ENCODE data around the gene GRK5. TPM values are rescaled to one million over a fixed set of nuclear protein-coding genes. Genes with fewer than 3 reads are reported as not detected.
A peak's percentile ranks its signal among the peaks of the same experiment; 100 is the strongest.

Gene GRK5
- total RNA-seq, 1 donor, result 16.0 TPM

- DNase-seq (ENCODE audit: low read depth), result no peak
- H3K4me3 ChIP-seq (ENCODE audit: low read depth, low read length), result no peak overlapping the region
- TF ChIP-seq, protein P1, sequence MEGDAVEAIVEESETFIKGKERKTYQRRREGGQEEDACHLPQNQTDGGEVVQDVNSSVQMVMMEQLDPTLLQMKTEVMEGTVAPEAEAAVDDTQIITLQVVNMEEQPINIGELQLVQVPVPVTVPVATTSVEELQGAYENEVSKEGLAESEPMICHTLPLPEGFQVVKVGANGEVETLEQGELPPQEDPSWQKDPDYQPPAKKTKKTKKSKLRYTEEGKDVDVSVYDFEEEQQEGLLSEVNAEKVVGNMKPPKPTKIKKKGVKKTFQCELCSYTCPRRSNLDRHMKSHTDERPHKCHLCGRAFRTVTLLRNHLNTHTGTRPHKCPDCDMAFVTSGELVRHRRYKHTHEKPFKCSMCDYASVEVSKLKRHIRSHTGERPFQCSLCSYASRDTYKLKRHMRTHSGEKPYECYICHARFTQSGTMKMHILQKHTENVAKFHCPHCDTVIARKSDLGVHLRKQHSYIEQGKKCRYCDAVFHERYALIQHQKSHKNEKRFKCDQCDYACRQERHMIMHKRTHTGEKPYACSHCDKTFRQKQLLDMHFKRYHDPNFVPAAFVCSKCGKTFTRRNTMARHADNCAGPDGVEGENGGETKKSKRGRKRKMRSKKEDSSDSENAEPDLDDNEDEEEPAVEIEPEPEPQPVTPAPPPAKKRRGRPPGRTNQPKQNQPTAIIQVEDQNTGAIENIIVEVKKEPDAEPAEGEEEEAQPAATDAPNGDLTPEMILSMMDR (IDR thresholded peaks at IDR 0.05; ENCODE audit: insufficient read depth, low read depth, low read length), result no peak
Observed at GRCh38 chr10:119326167-119326566, 118.8 kb downstream of the GRK5 start.

DNA sequence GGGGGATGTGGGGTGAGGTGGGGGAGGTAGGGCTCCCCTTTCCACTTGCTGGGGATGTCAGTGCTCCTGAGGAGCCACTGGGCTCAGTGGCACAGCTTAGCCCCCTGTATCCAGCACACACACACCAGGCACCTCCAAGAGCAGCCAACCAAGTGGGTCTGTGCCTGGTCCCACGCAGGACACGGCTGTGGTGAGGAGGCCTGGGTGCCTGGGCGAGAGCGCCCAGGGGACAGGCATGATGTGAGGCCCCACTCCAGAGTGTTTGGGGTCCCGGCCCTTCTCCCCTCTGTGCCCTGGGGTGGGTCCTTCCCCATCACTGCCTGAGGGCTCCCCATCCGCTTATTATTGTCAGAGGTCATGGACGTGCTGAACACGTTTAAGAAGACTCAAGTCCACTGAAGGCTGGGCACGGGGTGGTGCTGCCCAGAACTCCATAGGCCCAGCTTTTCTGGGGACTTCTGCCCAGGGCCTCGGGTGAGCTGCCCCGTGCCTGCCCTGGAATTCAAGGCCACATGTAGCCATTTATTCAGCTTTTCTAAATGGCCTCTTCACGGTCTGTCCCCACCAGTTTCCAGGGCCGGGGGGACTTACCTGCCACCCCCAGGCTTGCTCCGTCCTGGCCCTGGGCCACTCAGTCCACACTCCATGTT, 119.8 kb downstream of the GRK5 start:
- no peak for DNase-seq (ENCODE audit: low read depth)
- TF ChIP-seq, protein P1 (IDR thresholded peaks at IDR 0.05; ENCODE audit: insufficient read depth, low read depth, low read length), result no peak
- no peak overlapping the region for H3K4me3 ChIP-seq (ENCODE audit: low read depth, low read length)

DNA sequence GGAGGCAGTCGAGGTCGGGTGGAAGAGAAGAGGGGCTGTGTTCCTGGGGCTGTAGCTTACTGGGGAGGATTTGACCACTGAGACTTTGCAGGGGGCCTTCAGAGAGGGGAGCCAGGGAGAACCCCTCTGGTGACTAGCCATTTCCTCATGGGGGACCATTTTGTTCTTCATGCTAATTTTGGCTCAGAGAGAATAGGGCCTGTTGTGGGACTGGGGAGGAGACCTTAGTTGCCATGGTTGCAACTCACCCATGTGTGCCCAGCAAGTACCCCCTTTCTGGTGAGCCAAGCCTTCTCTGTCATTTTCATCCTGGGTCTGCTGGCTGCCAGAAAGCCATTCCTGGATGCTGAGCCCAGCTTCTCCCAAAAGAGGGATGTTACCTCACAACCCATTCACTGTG, 120.9 kb downstream of the GRK5 start:
- DNase-seq (ENCODE audit: low read depth), result no peak
- H3K4me3 ChIP-seq (ENCODE audit: low read depth, low read length), result no peak overlapping the region
- TF ChIP-seq, protein P1 (IDR thresholded peaks at IDR 0.05; ENCODE audit: insufficient read depth, low read depth, low read length), result no peak

DNA sequence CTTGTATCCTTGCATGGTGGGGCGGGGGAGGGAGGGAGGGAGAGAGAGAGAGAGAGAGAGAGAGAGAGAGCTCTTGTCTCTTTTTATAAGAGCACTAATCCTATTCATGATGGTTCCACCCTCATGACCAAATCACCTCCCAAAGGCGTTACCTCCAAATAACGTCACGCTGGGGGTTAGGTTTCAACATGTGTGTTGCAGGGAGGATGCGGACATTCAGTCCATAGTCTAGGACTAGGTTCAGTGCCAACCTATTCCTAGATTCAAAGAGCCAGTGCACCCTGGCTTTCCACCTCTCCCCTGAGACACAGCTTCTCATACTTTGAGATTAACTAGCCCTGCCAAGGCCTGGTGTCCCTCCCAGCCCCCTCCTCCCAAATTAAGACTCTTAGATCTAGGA, 123.0 kb downstream of the GRK5 start:
- peak; percentile 62 for DNase-seq (ENCODE audit: low read depth)
- H3K4me3 ChIP-seq (ENCODE audit: low read depth, low read length), result no peak overlapping the region
- TF ChIP-seq, protein P1 (IDR thresholded peaks at IDR 0.05; ENCODE audit: insufficient read depth, low read depth, low read length), result no peak

DNA sequence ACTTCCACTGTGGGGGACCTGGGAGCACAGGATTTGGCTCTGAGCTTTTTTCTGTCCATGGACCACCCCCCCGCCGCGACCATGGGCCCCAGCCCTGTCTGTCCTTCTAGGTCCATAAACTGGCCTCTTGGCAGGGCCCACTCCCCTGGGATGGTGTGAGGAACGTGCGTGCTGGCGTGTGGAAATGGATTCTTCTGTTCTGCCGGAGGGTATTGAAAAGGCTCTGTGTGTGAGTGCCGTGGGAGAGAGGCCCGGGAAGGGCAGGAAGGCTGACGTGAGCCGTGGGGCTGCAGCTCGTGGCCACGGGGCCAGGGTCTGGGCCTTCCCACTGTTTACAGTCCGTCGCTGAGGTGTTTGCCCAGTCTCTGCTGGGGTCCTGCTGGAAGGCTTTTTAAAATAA, 123.7 kb downstream of the GRK5 start:
- TF ChIP-seq, protein P1 (IDR thresholded peaks at IDR 0.05; ENCODE audit: insufficient read depth, low read depth, low read length), result no peak
- DNase-seq (ENCODE audit: low read depth), result no peak
- no peak overlapping the region for H3K4me3 ChIP-seq (ENCODE audit: low read depth, low read length)

DNA sequence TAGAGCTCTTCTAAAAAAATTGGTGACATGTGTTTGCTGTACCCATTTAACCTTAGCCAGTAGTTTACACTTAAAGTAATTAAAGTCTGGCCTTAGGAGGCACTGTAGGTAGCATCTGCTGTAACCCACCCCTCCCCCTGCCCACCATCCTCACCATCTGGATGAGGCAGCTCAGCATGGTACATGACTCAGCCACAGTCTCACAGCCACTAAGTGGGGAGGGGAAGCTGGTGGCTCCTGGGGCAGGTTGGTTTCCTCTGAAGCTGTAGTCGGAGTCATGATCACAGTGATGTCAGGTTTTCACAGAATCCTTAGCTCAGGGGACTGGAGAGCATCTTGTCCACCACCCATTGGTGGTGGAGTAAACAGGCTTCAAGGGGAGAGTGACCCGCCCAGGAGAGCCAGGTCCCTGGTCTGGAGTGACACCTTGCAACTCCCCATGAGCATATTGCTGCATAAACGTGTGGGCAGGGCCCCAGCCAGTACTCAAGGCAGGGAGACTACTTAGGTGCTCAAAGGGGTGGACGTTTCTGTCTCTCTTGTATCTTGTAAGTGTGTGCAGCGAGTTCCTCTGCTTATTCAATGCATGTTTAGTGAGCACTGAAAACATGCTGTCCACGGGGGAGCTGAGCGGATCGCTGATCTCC, 125.9 kb downstream of the GRK5 start:
- TF ChIP-seq, protein P1 (IDR thresholded peaks at IDR 0.05; ENCODE audit: insufficient read depth, low read depth, low read length), result no peak
- DNase-seq (ENCODE audit: low read depth), result peak; percentile 71
- H3K4me3 ChIP-seq (ENCODE audit: low read depth, low read length), result no peak overlapping the region

Measured in fibroblast of villous mesenchyme (primary cell).